Lower leg skin (tissue), 4 donors: ENCODE data around the gene NLN. TPM values are rescaled to one million over a fixed set of nuclear protein-coding genes. Genes with fewer than 3 reads are reported as not detected.

Experiments
- DNase-seq, 2 donors: peaks; one replicate each; pipeline ENCODE4 v3.0.0-alpha.2; 2019; ENCODE audit warnings: low spot score in 2 of 2
- H3K4me3 ChIP-seq: fragments of 200-600 bp; sonication (generic); 2 replicates; pipeline ENCODE4 v1.5.1; 2017; ENCODE audit warnings: mild to moderate bottlenecking, low read depth; ENCODE audit not compliant: poor library complexity, severe bottlenecking
- POLR2A ChIP-seq, 2 donors: fragments of 450-650 bp; IDR thresholded peaks; one replicate each; pipeline ENCODE4 v1.6.1; 2016 to 2017; ENCODE audit warnings: antibody characterized with exemption in 2 of 2, mild to moderate bottlenecking in 1 of 2, moderate library complexity in 1 of 2
- WGBS, 2 donors: methylation state at CpG; one replicate each; pipeline ENCODE4 v1.1.5; 2018; 5-methylcytosine and 5-hydroxymethylcytosine counted together
- intact Hi-C: fragments of 100-400 bp; cut with DNase I; formaldehyde crosslinking; loops from one replicate; pipeline ENCODE4 v1.15.0; 2023; ENCODE audit warnings: low total_unique reads
- total RNA-seq, 4 donors: library from RNA; depleted of rRNA; stranded (reverse); fragments of >200 nt; gene quantifications; one replicate each; pipeline ENCODE4 v1.1.0, GENCODE V29; 2016
- TF ChIP-seq, protein P1 (sequence below), 3 donors: fragments of 450-650 bp; IDR thresholded peaks; one replicate each; pipeline ENCODE4 v1.5.1; 2016; ENCODE audit warnings: antibody characterized with exemption in 3 of 3, mild to moderate bottlenecking in 3 of 3, moderate library complexity in 2 of 3

NLN gene
- total RNA-seq, 4 donors from 2014 or later = 14.0 to 18.8 (median 16.4) TPM

DNA sequence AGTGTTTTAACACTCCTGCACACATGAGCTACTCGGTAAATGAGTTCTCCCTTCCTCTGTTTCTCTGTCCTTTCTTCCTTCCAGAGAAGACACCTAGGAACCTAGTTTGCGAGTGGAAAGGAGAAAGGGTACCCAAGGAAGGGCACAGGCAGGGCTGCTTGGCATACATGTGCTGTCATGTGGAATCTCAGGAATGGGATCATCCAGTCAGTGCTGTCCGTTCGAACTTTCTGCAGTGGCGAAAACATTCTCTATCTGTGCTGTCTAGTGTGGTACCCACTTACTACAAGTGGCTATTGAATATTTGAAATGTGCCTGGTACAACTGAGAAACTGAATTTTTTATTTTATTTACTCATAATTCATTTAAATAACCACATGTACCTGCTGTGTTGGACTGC lies 28.0 kb downstream of the NLN start:
- intact Hi-C loops = no loop called here
- no peak for TF ChIP-seq POLR2A (IDR thresholded peaks at IDR 0.05)
- TF ChIP-seq, protein P1, sequence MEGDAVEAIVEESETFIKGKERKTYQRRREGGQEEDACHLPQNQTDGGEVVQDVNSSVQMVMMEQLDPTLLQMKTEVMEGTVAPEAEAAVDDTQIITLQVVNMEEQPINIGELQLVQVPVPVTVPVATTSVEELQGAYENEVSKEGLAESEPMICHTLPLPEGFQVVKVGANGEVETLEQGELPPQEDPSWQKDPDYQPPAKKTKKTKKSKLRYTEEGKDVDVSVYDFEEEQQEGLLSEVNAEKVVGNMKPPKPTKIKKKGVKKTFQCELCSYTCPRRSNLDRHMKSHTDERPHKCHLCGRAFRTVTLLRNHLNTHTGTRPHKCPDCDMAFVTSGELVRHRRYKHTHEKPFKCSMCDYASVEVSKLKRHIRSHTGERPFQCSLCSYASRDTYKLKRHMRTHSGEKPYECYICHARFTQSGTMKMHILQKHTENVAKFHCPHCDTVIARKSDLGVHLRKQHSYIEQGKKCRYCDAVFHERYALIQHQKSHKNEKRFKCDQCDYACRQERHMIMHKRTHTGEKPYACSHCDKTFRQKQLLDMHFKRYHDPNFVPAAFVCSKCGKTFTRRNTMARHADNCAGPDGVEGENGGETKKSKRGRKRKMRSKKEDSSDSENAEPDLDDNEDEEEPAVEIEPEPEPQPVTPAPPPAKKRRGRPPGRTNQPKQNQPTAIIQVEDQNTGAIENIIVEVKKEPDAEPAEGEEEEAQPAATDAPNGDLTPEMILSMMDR (IDR thresholded peaks at IDR 0.05) = no peak
- WGBS, 2 donors = 92 to 97% methylated on average over 5 of the region's 5 CpGs
- DNase-seq = no peak
- H3K4me3 ChIP-seq = no peak overlapping the region

DNA sequence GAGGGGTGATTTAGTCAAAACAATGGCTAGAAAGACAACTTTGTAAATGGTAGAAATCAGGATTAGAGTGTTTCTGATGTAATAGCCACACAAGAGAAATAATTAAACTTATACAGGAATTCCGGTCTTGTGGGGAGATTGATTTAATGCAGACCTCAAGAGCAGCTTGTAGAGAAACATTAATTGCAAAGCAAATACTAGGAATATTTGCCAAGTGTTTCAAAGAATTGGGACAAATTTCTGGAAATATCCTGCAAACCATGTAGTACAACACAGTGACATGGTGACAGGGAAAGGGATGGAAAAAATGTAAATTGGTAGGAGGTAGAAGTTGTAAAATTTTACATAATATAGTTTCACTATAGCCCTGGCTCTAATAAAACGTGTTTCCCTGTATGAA lies 28.9 kb downstream of the NLN start:
- H3K4me3 ChIP-seq = no peak overlapping the region
- intact Hi-C loops = no loop called here
- no peak for TF ChIP-seq POLR2A (IDR thresholded peaks at IDR 0.05)
- TF ChIP-seq, protein P1 (IDR thresholded peaks at IDR 0.05) = no peak
- no peak for DNase-seq
- 75 to 81% methylated on average over 2 of the region's 2 CpGs for WGBS, 2 donors

DNA sequence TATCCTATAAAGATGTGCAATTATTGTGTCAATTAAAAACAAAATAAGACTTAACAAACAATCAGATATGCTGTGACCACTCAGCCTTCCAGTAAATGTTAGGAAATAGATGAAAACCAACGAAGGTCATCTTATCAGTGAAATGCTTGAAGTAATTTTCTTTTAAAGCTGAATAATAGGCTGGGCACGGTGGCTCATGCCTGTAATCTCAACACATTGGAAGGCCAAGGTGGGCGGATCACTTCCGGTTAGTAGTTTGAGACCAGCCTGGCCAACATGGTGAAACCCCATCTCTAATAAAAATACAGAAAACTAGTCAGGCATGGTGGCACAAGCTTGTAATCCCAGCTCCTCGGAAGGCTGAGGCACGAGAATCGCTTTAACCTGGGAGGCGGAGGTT lies 31.2 kb downstream of the NLN start:
- no peak for TF ChIP-seq POLR2A (IDR thresholded peaks at IDR 0.05)
- TF ChIP-seq, protein P1 (IDR thresholded peaks at IDR 0.05) = no peak
- no peak for DNase-seq
- no peak overlapping the region for H3K4me3 ChIP-seq
- intact Hi-C loops = no loop called here
- WGBS, 2 donors = 90 to 91% methylated on average over 8 of the region's 8 CpGs

DNA sequence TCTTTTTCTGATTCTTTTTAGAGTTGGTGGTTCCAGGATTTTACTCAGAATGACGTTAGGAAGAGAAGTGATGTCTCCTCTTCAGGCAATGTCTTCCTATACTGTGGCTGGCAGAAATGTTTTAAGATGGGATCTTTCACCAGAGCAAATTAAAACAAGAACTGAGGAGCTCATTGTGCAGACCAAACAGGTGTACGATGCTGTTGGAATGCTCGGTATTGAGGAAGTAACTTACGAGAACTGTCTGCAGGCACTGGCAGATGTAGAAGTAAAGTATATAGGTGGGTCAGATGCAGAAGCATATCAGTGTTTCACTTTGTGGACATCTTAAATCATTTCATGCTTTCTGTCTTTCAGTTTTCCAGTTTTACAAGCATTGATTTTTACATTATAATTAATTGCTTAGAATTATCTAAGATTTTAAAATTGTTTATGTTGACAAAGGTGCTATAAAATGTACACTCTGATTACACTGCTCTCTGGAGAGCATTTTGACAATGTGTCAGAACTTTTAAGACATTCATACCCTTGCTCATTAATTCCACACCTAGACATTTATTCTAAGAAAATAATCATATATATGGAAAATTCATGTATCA lies 36.6 kb downstream of the NLN start:
- 81 to 82% methylated on average over 4 of the region's 4 CpGs for WGBS, 2 donors

DNA sequence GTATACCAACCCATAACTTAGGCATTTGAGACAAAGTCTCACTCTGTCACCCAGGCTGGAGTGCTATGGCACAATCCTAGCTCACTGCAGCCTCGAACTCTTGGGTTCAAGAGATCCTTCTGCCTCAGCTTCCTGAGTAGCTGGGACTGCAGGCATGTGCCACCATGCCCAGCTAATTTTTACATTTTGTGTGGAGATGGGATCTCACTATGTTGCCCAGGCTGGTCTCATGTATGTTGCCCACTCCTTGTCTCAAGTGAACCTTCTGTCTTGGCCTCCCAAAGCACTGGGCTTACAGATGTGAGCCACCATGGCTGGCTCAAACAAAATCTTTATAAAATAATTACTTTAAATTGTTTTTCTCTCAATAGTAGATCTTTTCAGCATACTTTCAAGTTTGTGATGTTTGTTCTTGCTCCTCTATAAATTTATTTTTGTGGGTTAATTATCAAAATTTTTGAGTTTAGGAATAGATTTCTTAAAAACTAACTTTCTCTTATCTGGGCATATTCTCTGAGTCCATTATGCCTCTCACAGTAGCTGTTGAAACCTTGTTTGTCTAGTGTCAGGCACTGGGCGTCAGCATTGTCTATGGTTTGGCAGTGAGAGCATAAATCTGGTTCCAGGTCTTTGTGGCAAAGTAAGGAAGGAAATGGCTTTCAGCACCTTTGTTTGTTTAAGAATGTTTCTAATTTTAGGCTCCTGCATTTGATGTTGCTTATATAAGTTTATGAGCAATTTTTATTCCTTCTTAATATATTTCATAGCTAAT lies 38.7 kb downstream of the NLN start:
- intact Hi-C loops = no loop called here
- no peak overlapping the region for H3K4me3 ChIP-seq
- 62 to 67% methylated on average over 2 of the region's 2 CpGs for WGBS, 2 donors
- TF ChIP-seq, protein P1 (IDR thresholded peaks at IDR 0.05) = no peak
- TF ChIP-seq POLR2A (IDR thresholded peaks at IDR 0.05) = no peak
- no peak for DNase-seq

More for the DNA sequence above, 36.6 kb downstream of the NLN start:
- DNase-seq = no peak
- TF ChIP-seq, protein P1 (IDR thresholded peaks at IDR 0.05) = no peak
- no peak for TF ChIP-seq POLR2A (IDR thresholded peaks at IDR 0.05)
- intact Hi-C loops = no loop called here
- H3K4me3 ChIP-seq = no peak overlapping the region
